GM18498 (cell line): Measurements from ENCODE around the gene EDC3.
"Not testable (repeated sequence)": the region's sequence is repeated elsewhere in the genome, so short reads cannot be mapped to it uniquely, and the experiment has no call there.

ENCODE experiments used
- ATAC-seq: cut with Tn5 transposase; IDR thresholded peaks from one replicate; pipeline ENCODE4 v1.9.1; 2021; ENCODE audit warnings: mild to moderate bottlenecking, moderate library complexity; ENCODE audit not compliant: unreplicated experiment

EDC3 gene

GRCh38 chr15:74612677-74613076 lies 83.1 kb downstream of the EDC3 start:
- ATAC-seq, result no peak

GRCh38 chr15:74611834-74612233 lies 84.0 kb downstream of the EDC3 start:
- no peak for ATAC-seq

- no peak for ATAC-seq
These were observed 84.5 kb downstream of the EDC3 start for GRCh38 chr15:74611341-74611740.

- no peak for ATAC-seq
These were observed 85.4 kb downstream of the EDC3 start for GRCh38 chr15:74610302-74610951.

- no peak for ATAC-seq
These were observed 85.9 kb downstream of the EDC3 start for GRCh38 chr15:74609938-74610301.

- no peak for ATAC-seq
These were observed 87.0 kb downstream of the EDC3 start for GRCh38 chr15:74608786-74609185.

GRCh38 chr15:74605795-74606150 lies 90.1 kb downstream of the EDC3 start:
- no peak for ATAC-seq

- no peak for ATAC-seq
These were observed 90.6 kb downstream of the EDC3 start for GRCh38 chr15:74604983-74605794.

- no peak for ATAC-seq
These were observed 91.8 kb downstream of the EDC3 start for GRCh38 chr15:74603789-74604705.

GRCh38 chr15:74603026-74603788 lies 92.6 kb downstream of the EDC3 start:
- no peak for ATAC-seq

- no peak for ATAC-seq
These were observed 96.7 kb downstream of the EDC3 start for GRCh38 chr15:74599156-74599555.

- ATAC-seq, result peak; percentile 92
These were observed 97.5 kb downstream of the EDC3 start for GRCh38 chr15:74598126-74598842.

- not testable (repeated sequence) for ATAC-seq
These were observed 98.6 kb downstream of the EDC3 start for GRCh38 chr15:74597146-74597705.

GRCh38 chr15:74596736-74597135 lies 99.1 kb downstream of the EDC3 start:
- ATAC-seq, result not testable (repeated sequence)

GRCh38 chr15:74595271-74595670 lies 100.6 kb downstream of the EDC3 start:
- ATAC-seq, result no peak

- no peak for ATAC-seq
These were observed 101.4 kb downstream of the EDC3 start for GRCh38 chr15:74594455-74594854.

- ATAC-seq, result no peak
These were observed 102.7 kb downstream of the EDC3 start for GRCh38 chr15:74593122-74593521.

GRCh38 chr15:74592222-74592621 lies 103.6 kb downstream of the EDC3 start:
- no peak for ATAC-seq

- ATAC-seq, result no peak
These were observed 106.0 kb downstream of the EDC3 start for GRCh38 chr15:74589826-74590225.

- ATAC-seq, result no peak
These were observed 110.0 kb downstream of the EDC3 start for GRCh38 chr15:74585857-74586256.
